Muscle layer of duodenum (tissue), 2 donors: Measurements from ENCODE around the gene MAP1LC3B2.

Source experiments
- H3K27ac ChIP-seq: one replicate; pipeline ENCODE4 v1.7.0; 2013; ENCODE audit warnings: mild to moderate bottlenecking, low read length
- H3K27me3 ChIP-seq: one replicate; pipeline ENCODE4 v1.7.0; 2013; ENCODE audit warnings: low read depth, mild to moderate bottlenecking, control low read depth, low read length
- H3K36me3 ChIP-seq, 2 donors: one replicate each; pipeline ENCODE4 v1.7.0; 2013; ENCODE audit warnings: low read length in 2 of 2, control low read depth in 1 of 2, mild to moderate bottlenecking in 1 of 2; ENCODE audit not compliant: insufficient read depth in 2 of 2, control insufficient read depth in 1 of 2
- H3K4me1 ChIP-seq, 2 donors: one replicate each; pipeline ENCODE4 v1.7.0; 2013; ENCODE audit warnings: low read length in 2 of 2, mild to moderate bottlenecking in 2 of 2, control low read depth in 1 of 2, moderate library complexity in 1 of 2; ENCODE audit not compliant: insufficient read depth in 2 of 2, control insufficient read depth in 1 of 2
- H3K4me3 ChIP-seq, 2 donors: one replicate each; pipeline ENCODE4 v1.7.0; 2013; ENCODE audit warnings: low read length in 2 of 2, low read depth in 1 of 2, mild to moderate bottlenecking in 1 of 2
- H3K9me3 ChIP-seq, 2 donors: one replicate each; pipeline ENCODE4 v1.7.0; 2013; ENCODE audit warnings: low read length in 2 of 2, control low read depth in 1 of 2, mild to moderate bottlenecking in 1 of 2; ENCODE audit not compliant: control insufficient read depth in 1 of 2
- donor health status: healthy.

MAP1LC3B2 gene

GRCh38 chr12:116551151-116551550, 8.0 kb upstream of the MAP1LC3B2 start:
- peaks cover 0 to 5% of the 10 kb centered on the region in 2 donors for H3K4me1 ChIP-seq
- no peaks in the 10 kb centered on the region for H3K36me3 ChIP-seq
- H3K27me3 ChIP-seq, result no peaks in the 10 kb centered on the region
- H3K27ac ChIP-seq, result no peak overlapping the region
- H3K4me3 ChIP-seq, result no peak overlapping the region
- H3K9me3 ChIP-seq, result no peaks in the 10 kb centered on the region

- Histone ChIP-seq H3K36me3 (no peaks in the 10 kb centered on the region), H3K27me3 (no peaks in the 10 kb centered on the region), H3K27ac (no peak overlapping the region), H3K4me1 (peaks cover 0 to 5% of the 10 kb centered on the region in 2 donors), H3K9me3 (no peaks in the 10 kb centered on the region), H3K4me3 (no peak overlapping the region)
Measured at GRCh38 chr12:116551619-116551951, 7.6 kb upstream of the MAP1LC3B2 start.

GRCh38 chr12:116551952-116552772, 7.0 kb upstream of the MAP1LC3B2 start:
- H3K36me3 ChIP-seq, result no peaks in the 10 kb centered on the region
- no peaks in the 10 kb centered on the region for H3K27me3 ChIP-seq
- no peak overlapping the region for H3K27ac ChIP-seq
- no peak overlapping the region for H3K4me3 ChIP-seq
- H3K4me1 ChIP-seq, result peaks cover 0 to 5% of the 10 kb centered on the region in 2 donors
- no peaks in the 10 kb centered on the region for H3K9me3 ChIP-seq

- Histone ChIP-seq H3K4me3 (no peak overlapping the region), H3K27ac (no peak overlapping the region)
Measured at GRCh38 chr12:116552773-116553373, 6.3 kb upstream of the MAP1LC3B2 start.

GRCh38 chr12:116556356-116556952, 2.7 kb upstream of the MAP1LC3B2 start:
- Histone ChIP-seq H3K27ac (no peak overlapping the region), H3K4me1 (peaks cover 9 to 12% of the 10 kb centered on the region in 2 donors), H3K4me3 (no peak overlapping the region), H3K9me3 (no peaks in the 10 kb centered on the region), H3K27me3 (no peaks in the 10 kb centered on the region), H3K36me3 (no peaks in the 10 kb centered on the region)

More at GRCh38 chr12:116552773-116553373, 6.3 kb upstream of the MAP1LC3B2 start:
- Histone ChIP-seq H3K36me3 (no peaks in the 10 kb centered on the region), H3K9me3 (no peaks in the 10 kb centered on the region), H3K27me3 (no peaks in the 10 kb centered on the region), H3K4me1 (peaks cover 0 to 2% of the 10 kb centered on the region in 2 donors)

- Histone ChIP-seq H3K36me3 (no peaks in the 10 kb centered on the region), H3K9me3 (no peaks in the 10 kb centered on the region), H3K27me3 (no peaks in the 10 kb centered on the region), H3K27ac (no peak overlapping the region), H3K4me3 (no peak overlapping the region), H3K4me1 (peaks cover 9 to 12% of the 10 kb centered on the region in 2 donors)
Measured at GRCh38 chr12:116556964-116557698, 2.0 kb upstream of the MAP1LC3B2 start.

- peaks cover 0 to 4% of the 10 kb centered on the region in 2 donors for H3K9me3 ChIP-seq
- no peaks in the 10 kb centered on the region for H3K36me3 ChIP-seq
- peaks cover 9 to 12% of the 10 kb centered on the region in 2 donors for H3K4me1 ChIP-seq
- H3K27ac ChIP-seq, result peak overlapping the region; percentile 33
- H3K27me3 ChIP-seq, result no peaks in the 10 kb centered on the region
- H3K4me3 ChIP-seq, result peak overlapping the region in 1 of 2 donors; percentile 9
Measured at GRCh38 chr12:116558280-116559161, 660 bp upstream of the MAP1LC3B2 start.

GRCh38 chr12:116561181-116561821, 2.1 kb downstream of the MAP1LC3B2 start:
- no peak overlapping the region for H3K27ac ChIP-seq

GRCh38 chr12:116562090-116562489, 2.9 kb downstream of the MAP1LC3B2 start:
- Histone ChIP-seq H3K27me3 (no peaks in the 10 kb centered on the region), H3K9me3 (peaks cover 7 to 8% of the 10 kb centered on the region in 2 donors)

More at GRCh38 chr12:116561181-116561821, 2.1 kb downstream of the MAP1LC3B2 start:
- H3K4me3 ChIP-seq, result no peak overlapping the region
- peaks cover 7 to 8% of the 10 kb centered on the region in 2 donors for H3K9me3 ChIP-seq
- H3K4me1 ChIP-seq, result peaks cover 9 to 12% of the 10 kb centered on the region in 2 donors
- H3K27me3 ChIP-seq, result no peaks in the 10 kb centered on the region
- no peaks in the 10 kb centered on the region for H3K36me3 ChIP-seq

GRCh38 chr12:116563262-116563661, 4.1 kb downstream of the MAP1LC3B2 start:
- no peaks in the 10 kb centered on the region for H3K27me3 ChIP-seq
- H3K36me3 ChIP-seq, result no peaks in the 10 kb centered on the region
- peaks cover 8 to 9% of the 10 kb centered on the region in 2 donors for H3K4me1 ChIP-seq
- H3K9me3 ChIP-seq, result peaks cover 7 to 8% of the 10 kb centered on the region in 2 donors
- H3K27ac ChIP-seq, result no peak overlapping the region
- no peak overlapping the region for H3K4me3 ChIP-seq

More at GRCh38 chr12:116562090-116562489, 2.9 kb downstream of the MAP1LC3B2 start:
- H3K4me1 ChIP-seq, result peaks cover 9 to 12% of the 10 kb centered on the region in 2 donors
- H3K36me3 ChIP-seq, result no peaks in the 10 kb centered on the region
- H3K27ac ChIP-seq, result no peak overlapping the region
- no peak overlapping the region for H3K4me3 ChIP-seq
